Spleen (tissue), 11 donors: ENCODE results near the gene SYAP1. TPM values are rescaled to one million over a fixed set of nuclear protein-coding genes. Genes with fewer than 3 reads are reported as not detected.
"Not testable (repeated sequence)": the region's sequence is repeated elsewhere in the genome, so short reads cannot be mapped to it uniquely, and the experiment has no call there.

Experiments
- DNase-seq: peaks from one replicate; pipeline ENCODE4 v3.0.0-alpha.2; 2020
- H3K27ac ChIP-seq, 8 donors: fragments of 200-600 bp; sonication (generic) in 7 of 8; 1 replicate in 4 of 8; 2 replicates in 4 of 8; pipeline versions ENCODE4 v1.5.0 to v1.8.0; 2016 to 2021; ENCODE audit warnings: inconsistent platforms in 4 of 8, mild to moderate bottlenecking in 4 of 8, moderate library complexity in 1 of 8
- H3K27me3 ChIP-seq, 7 donors: fragments of 200-600 bp; sonication (generic) in 6 of 7; replicated peaks in 1 of 7; 1 replicate in 4 of 7; 2 replicates in 3 of 7; pipeline versions ENCODE4 v1.5.0 to v1.8.0; 2016 to 2021; ENCODE audit warnings: inconsistent platforms in 3 of 7, mild to moderate bottlenecking in 1 of 7
- H3K36me3 ChIP-seq, 6 donors: fragments of 200-600 bp; sonication (generic) in 5 of 6; 1 replicate in 4 of 6; 2 replicates in 2 of 6; pipeline versions ENCODE4 v1.5.0 to v1.8.0; 2016 to 2021; ENCODE audit warnings: inconsistent platforms in 2 of 6
- H3K4me1 ChIP-seq, 6 donors: fragments of 200-600 bp; sonication (generic) in 5 of 6; 1 replicate in 3 of 6; 2 replicates in 3 of 6; pipeline versions ENCODE4 v1.5.0 to v1.8.0; 2016 to 2021; ENCODE audit warnings: inconsistent platforms in 3 of 6
- H3K4me3 ChIP-seq, 8 donors: fragments of 200-600 bp; sonication (generic) in 7 of 8; 1 replicate in 4 of 8; 2 replicates in 4 of 8; pipeline versions ENCODE4 v1.5.0 to v1.8.0; 2016 to 2021; ENCODE audit warnings: inconsistent platforms in 4 of 8, mild to moderate bottlenecking in 4 of 8, moderate library complexity in 2 of 8
- H3K9me3 ChIP-seq, 8 donors: fragments of 200-600 bp; sonication (generic) in 7 of 8; 1 replicate in 4 of 8; 2 replicates in 4 of 8; pipeline versions ENCODE4 v1.5.0 to v1.8.0; 2016 to 2021; ENCODE audit warnings: inconsistent platforms in 4 of 8
- CTCF ChIP-seq, 11 experiments: fragments of 200-600 bp in 7 of 11; fragments of 450-650 bp in 4 of 11; sonication (generic) in 4 of 11; IDR thresholded peaks in 8 of 11; conservative IDR thresholded peaks in 3 of 11; 1 replicate in 7 of 11; 2 replicates in 4 of 11; pipeline versions ENCODE4 v1.4.0 to v1.8.0; 2016 to 2021; ENCODE audit warnings: antibody characterized with exemption in 11 of 11, inconsistent platforms in 4 of 11, mild to moderate bottlenecking in 1 of 11
- POLR2A ChIP-seq, 3 donors: fragments of 450-650 bp; IDR thresholded peaks; one replicate each; pipeline ENCODE4 v1.5.1; 2017; ENCODE audit warnings: antibody characterized with exemption in 3 of 3, mild to moderate bottlenecking in 1 of 3
- POLR2AphosphoS5 ChIP-seq, 3 donors: sonication (generic); formaldehyde crosslinking; IDR thresholded peaks; one replicate each; pipeline ENCODE4 v1.5.1; 2017; ENCODE audit warnings: antibody characterized with exemption in 3 of 3
- WGBS, 5 donors: extraction: QIAGEN DNeasy Blood & Tissue Kit in 3 of 5; methylation state at CpG; one replicate each; pipeline versions ENCODE4 v1.1.5 to v1.1.7; 2013 to 2018; 5-methylcytosine and 5-hydroxymethylcytosine counted together
- intact Hi-C: fragments of 100-400 bp; cut with DNase I; formaldehyde crosslinking; loops from one replicate; pipeline ENCODE4 v1.15.0; 2023; ENCODE audit warnings: low total_unique reads
- polyA plus RNA-seq, 3 donors: library from polyadenylated mRNA; stranded (reverse); fragments of 200-250 nt; gene quantifications; one replicate each; pipeline ENCODE4 v1.2.1, GENCODE V29; 2013
- total RNA-seq, 7 donors: library from RNA; depleted of rRNA in 3 of 7; stranded (reverse); fragments of >200 nt in 3 of 7; fragmentation: NEBNext Ultra II Directional in 4 of 7; extraction: Animal tissue kit (Norgen Biotek cat#: 25700) in 4 of 7; gene quantifications; one replicate each; pipeline versions ENCODE4 v1.1.0 to v1.2.1, GENCODE V29; 2016 to 2021
- donor health status: healthy with polysubstance abuse.
- donor health status: DM: no; HTN: no; CAD: no; lungs with moderate emphysema.
- donor health status: DM: no; HTN: no; CAD: no.
- donor health status: Bipolar disorder and iron deficiency.
- donor health status: healthy.
- donor health status: DM: no; HTN: no; CAD: no.
- donor health status: DM: yes; HTN: yes; CAD: no.

Gene SYAP1
- total and polyA plus RNA-seq, 10 donors = 6.9 to 23.2 (median 17.9) TPM

GRCh38 chrX:16778993-16779392 lies 59.6 kb downstream of the SYAP1 start:
- Histone ChIP-seq H3K27me3 (no peaks in the 10 kb centered on the region), H3K27ac (no peak overlapping the region), H3K4me1 (no peaks in the 10 kb centered on the region), H3K4me3 (no peak overlapping the region), H3K9me3 (no peaks in the 10 kb centered on the region), H3K36me3 (no peaks in the 10 kb centered on the region)
- intact Hi-C loops = no loop called here
- no peak for TF ChIP-seq POLR2A (IDR thresholded peaks at IDR 0.05)
- TF ChIP-seq POLR2AphosphoS5 (IDR thresholded peaks at IDR 0.05) = no peak
- no peak for TF ChIP-seq CTCF (IDR thresholded peaks at IDR 0.05 in 8 of 11, conservative IDR thresholded peaks at IDR 0.05 in 3 of 11)
- DNase-seq = no peak

- H3K9me3 ChIP-seq, H3K27ac ChIP-seq, H3K27me3 ChIP-seq, DNase-seq, H3K36me3 ChIP-seq, H3K4me3 ChIP-seq, H3K4me1 ChIP-seq: not testable (repeated sequence)
- WGBS, 5 donors = 65 to 88% (median 81%) methylated on average over 2 of the region's 2 CpGs
- intact Hi-C loops = loop anchor here (10.0 kb wide), 2 partner anchors 55 to 85 kb away; no protein-coding TSS in a partner anchor
Measured at GRCh38 chrX:16779815-16780214, 60.4 kb downstream of the SYAP1 start.

- no peak for TF ChIP-seq POLR2AphosphoS5 (IDR thresholded peaks at IDR 0.05)
- TF ChIP-seq POLR2A (IDR thresholded peaks at IDR 0.05) = no peak
- intact Hi-C loops = loop anchor here (10.0 kb wide), 2 partner anchors 59 to 81 kb away; no protein-coding TSS in a partner anchor
- no peak for DNase-seq
Measured at GRCh38 chrX:16783452-16783851, 64.0 kb downstream of the SYAP1 start.

GRCh38 chrX:16784440-16784839 lies 65.0 kb downstream of the SYAP1 start:
- not testable (repeated sequence) for H3K27ac ChIP-seq, H3K9me3 ChIP-seq, H3K4me3 ChIP-seq, H3K36me3 ChIP-seq, DNase-seq, H3K27me3 ChIP-seq
- intact Hi-C loops = loop anchor here (10.0 kb wide), 2 partner anchors 60 to 80 kb away; no protein-coding TSS in a partner anchor
- 76 to 91% (median 81%) methylated on average over 17 to 18 of the region's 18 CpGs for WGBS, 5 donors
- peaks cover 8 to 29% (median 11%) of the 10 kb centered on the region in 6 donors for H3K4me1 ChIP-seq

More at GRCh38 chrX:16783452-16783851, 64.0 kb downstream of the SYAP1 start:
- Histone ChIP-seq H3K4me1 (peaks cover 8 to 22% (median 11%) of the 10 kb centered on the region in 6 donors), H3K9me3 (no peaks in the 10 kb centered on the region), H3K4me3 (no peak overlapping the region), H3K27me3 (no peaks in the 10 kb centered on the region), H3K36me3 (no peaks in the 10 kb centered on the region), H3K27ac (no peak overlapping the region)
- WGBS, 5 donors = 93 to 96% (median 95%) methylated on average over 11 to 17 of the region's 17 CpGs

GRCh38 chrX:16785247-16786138 lies 66.1 kb downstream of the SYAP1 start:
- no peak for TF ChIP-seq CTCF (IDR thresholded peaks at IDR 0.05 in 8 of 11, conservative IDR thresholded peaks at IDR 0.05 in 3 of 11)
- no peak for TF ChIP-seq POLR2AphosphoS5 (IDR thresholded peaks at IDR 0.05)
- TF ChIP-seq POLR2A (IDR thresholded peaks at IDR 0.05) = no peak
- Histone ChIP-seq H3K27me3 (no peaks in the 10 kb centered on the region), H3K4me3 (peak overlapping the region; percentile 53 to 96 (median 73)), H3K36me3 (peaks cover 0 to 3% (median 0%) of the 10 kb centered on the region in 6 donors), H3K27ac (peak overlapping the region in 5 of 8 donors; percentile 72 to 95 (median 91)), H3K9me3 (no peaks in the 10 kb centered on the region), H3K4me1 (peaks cover 8 to 29% (median 11%) of the 10 kb centered on the region in 6 donors)
- peak; percentile 83 for DNase-seq
- intact Hi-C loops = loop anchor here (10.0 kb wide), 2 partner anchors 61 to 79 kb away; no protein-coding TSS in a partner anchor
- 16 to 27% (median 17%) methylated on average over 19 to 39 of the region's 39 CpGs for WGBS, 5 donors
